ENCODE data around the gene RPA1. TPM values are rescaled to one million over a fixed set of nuclear protein-coding genes. Genes with fewer than 3 reads are reported as not detected.

RPA1 gene
- total RNA-seq, 6 experiments from 2014 or later, result 83.2 to 111 (median 108) TPM

- no peak for TF ChIP-seq CTCF (IDR thresholded peaks at IDR 0.05)
- no peaks in the 10 kb centered on the region for H3K4me1 Mint-ChIP-seq (ENCODE audit: low read depth)
- H3K36me3 Mint-ChIP-seq (ENCODE audit: low read depth), result no peaks in the 10 kb centered on the region
- H3K9me3 Mint-ChIP-seq, result no peaks in the 10 kb centered on the region
- H3K4me3 Mint-ChIP-seq, result no peak overlapping the region
- no peak for DNase-seq
- no peak overlapping the region for H3K27ac Mint-ChIP-seq
- peaks cover 42% of the 10 kb centered on the region for H3K27me3 Mint-ChIP-seq (ENCODE audit: insufficient read depth)
These were observed 100.5 kb downstream of the RPA1 start for GRCh38 chr17:1930337-1930645.

GRCh38 chr17:1931844-1932579 is 102.2 kb downstream of the RPA1 start:
- Mint-ChIP-seq H3K4me1 (ENCODE audit: low read depth) (no peaks in the 10 kb centered on the region), H3K27me3 (ENCODE audit: insufficient read depth) (peaks cover 39% of the 10 kb centered on the region), H3K4me3 (no peak overlapping the region), H3K9me3 (no peaks in the 10 kb centered on the region), H3K27ac (no peak overlapping the region), H3K36me3 (ENCODE audit: low read depth) (no peaks in the 10 kb centered on the region)
- TF ChIP-seq CTCF (IDR thresholded peaks at IDR 0.05), result no peak
- no peak for DNase-seq

- H3K9me3 Mint-ChIP-seq, result no peaks in the 10 kb centered on the region
- H3K27ac Mint-ChIP-seq, result no peak overlapping the region
- no peak for DNase-seq
- no peak overlapping the region for H3K4me3 Mint-ChIP-seq
- H3K36me3 Mint-ChIP-seq (ENCODE audit: low read depth), result no peaks in the 10 kb centered on the region
- peaks cover 29% of the 10 kb centered on the region for H3K27me3 Mint-ChIP-seq (ENCODE audit: insufficient read depth)
- TF ChIP-seq CTCF (IDR thresholded peaks at IDR 0.05), result no peak
- H3K4me1 Mint-ChIP-seq (ENCODE audit: low read depth), result no peaks in the 10 kb centered on the region
These were observed 104.3 kb downstream of the RPA1 start for GRCh38 chr17:1933875-1934715.

- H3K27me3 Mint-ChIP-seq (ENCODE audit: insufficient read depth), result peaks cover 29% of the 10 kb centered on the region
- no peaks in the 10 kb centered on the region for H3K36me3 Mint-ChIP-seq (ENCODE audit: low read depth)
- no peak for TF ChIP-seq CTCF (IDR thresholded peaks at IDR 0.05)
- H3K9me3 Mint-ChIP-seq, result no peaks in the 10 kb centered on the region
- H3K4me3 Mint-ChIP-seq, result no peak overlapping the region
- no peak overlapping the region for H3K27ac Mint-ChIP-seq
- no peak for DNase-seq
- H3K4me1 Mint-ChIP-seq (ENCODE audit: low read depth), result no peaks in the 10 kb centered on the region
These were observed 105.1 kb downstream of the RPA1 start for GRCh38 chr17:1934901-1935300.

- Mint-ChIP-seq H3K9me3 (no peaks in the 10 kb centered on the region), H3K4me1 (ENCODE audit: low read depth) (no peaks in the 10 kb centered on the region), H3K27me3 (ENCODE audit: insufficient read depth) (peaks cover 30% of the 10 kb centered on the region), H3K4me3 (no peak overlapping the region), H3K27ac (no peak overlapping the region), H3K36me3 (ENCODE audit: low read depth) (no peaks in the 10 kb centered on the region)
- DNase-seq, result no peak
- TF ChIP-seq CTCF (IDR thresholded peaks at IDR 0.05), result no peak
These were observed 107.0 kb downstream of the RPA1 start for GRCh38 chr17:1936766-1937165.

Measured in HFFc6 (cell line).